Gastrocnemius medialis (tissue), 4 donors: ENCODE data around the gene RFPL3.
"Not testable (repeated sequence)": the region's sequence is repeated elsewhere in the genome, so short reads cannot be mapped to it uniquely, and the experiment has no call there.

ENCODE experiments used
- POLR2A ChIP-seq, 2 donors: fragments of 450-650 bp; IDR thresholded peaks; one replicate each; pipeline ENCODE4 v1.6.1; 2017; ENCODE audit warnings: antibody characterized with exemption in 2 of 2, mild to moderate bottlenecking in 2 of 2, moderate library complexity in 2 of 2
- TF ChIP-seq, protein P1 (sequence below), 5 experiments: fragments of 450-650 bp in 3 of 5; fragments of 200-600 bp in 2 of 5; sonication (generic) in 2 of 5; IDR thresholded peaks in 4 of 5; conservative IDR thresholded peaks in 1 of 5; 1 replicate in 4 of 5; 2 replicates in 1 of 5; pipeline ENCODE4 v1.5.1; 2016 to 2019; ENCODE audit warnings: antibody characterized with exemption in 5 of 5, mild to moderate bottlenecking in 3 of 5, moderate library complexity in 3 of 5

DNA sequence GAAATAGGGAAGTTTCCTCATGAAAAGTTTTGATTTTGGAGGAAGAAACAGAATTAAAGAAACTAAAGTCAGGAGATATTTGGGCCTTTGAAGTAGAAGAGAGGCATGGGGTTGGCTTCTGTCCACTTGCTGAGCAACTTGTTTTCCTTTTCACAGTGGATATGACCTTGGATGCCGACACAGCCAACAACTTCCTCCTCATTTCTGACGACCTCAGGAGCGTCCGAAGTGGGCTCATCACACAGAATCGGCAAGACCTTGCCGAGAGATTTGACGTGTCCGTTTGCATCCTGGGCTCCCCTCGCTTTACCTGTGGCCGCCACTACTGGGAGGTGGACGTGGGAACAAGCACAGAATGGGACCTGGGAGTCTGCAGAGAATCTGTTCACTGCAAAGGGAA is 2.4 kb downstream of the RFPL3 start:
- TF ChIP-seq, protein P1, sequence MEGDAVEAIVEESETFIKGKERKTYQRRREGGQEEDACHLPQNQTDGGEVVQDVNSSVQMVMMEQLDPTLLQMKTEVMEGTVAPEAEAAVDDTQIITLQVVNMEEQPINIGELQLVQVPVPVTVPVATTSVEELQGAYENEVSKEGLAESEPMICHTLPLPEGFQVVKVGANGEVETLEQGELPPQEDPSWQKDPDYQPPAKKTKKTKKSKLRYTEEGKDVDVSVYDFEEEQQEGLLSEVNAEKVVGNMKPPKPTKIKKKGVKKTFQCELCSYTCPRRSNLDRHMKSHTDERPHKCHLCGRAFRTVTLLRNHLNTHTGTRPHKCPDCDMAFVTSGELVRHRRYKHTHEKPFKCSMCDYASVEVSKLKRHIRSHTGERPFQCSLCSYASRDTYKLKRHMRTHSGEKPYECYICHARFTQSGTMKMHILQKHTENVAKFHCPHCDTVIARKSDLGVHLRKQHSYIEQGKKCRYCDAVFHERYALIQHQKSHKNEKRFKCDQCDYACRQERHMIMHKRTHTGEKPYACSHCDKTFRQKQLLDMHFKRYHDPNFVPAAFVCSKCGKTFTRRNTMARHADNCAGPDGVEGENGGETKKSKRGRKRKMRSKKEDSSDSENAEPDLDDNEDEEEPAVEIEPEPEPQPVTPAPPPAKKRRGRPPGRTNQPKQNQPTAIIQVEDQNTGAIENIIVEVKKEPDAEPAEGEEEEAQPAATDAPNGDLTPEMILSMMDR (IDR thresholded peaks at IDR 0.05 in 4 of 5, conservative IDR thresholded peaks at IDR 0.05 in 1 of 5): not testable (repeated sequence)
- TF ChIP-seq POLR2A (IDR thresholded peaks at IDR 0.05): not testable (repeated sequence)
